ENCODE results near the gene MBD5.

Gene MBD5

DNA sequence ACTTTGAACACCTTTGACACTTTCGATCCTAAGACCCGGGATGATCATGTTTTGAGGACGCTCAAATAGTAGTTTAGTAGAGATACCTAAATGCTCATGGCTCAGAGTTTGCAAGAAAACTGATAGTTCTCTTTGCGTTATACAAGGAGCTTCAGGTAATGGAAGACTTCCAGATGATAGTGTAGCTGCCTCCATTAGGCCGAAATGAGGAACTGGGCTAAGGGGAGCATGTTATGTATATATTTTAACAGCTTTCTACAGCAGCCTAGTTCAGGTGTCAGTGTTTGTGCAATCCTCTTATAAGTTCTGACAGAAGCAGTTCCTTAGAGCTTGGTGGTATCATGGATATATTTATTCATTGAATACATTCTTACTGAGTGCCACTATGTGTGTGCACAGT, 496.9 kb downstream of the MBD5 start:
- DNase-seq (ENCODE audit: low read depth in 2 of 2): no peak

DNA sequence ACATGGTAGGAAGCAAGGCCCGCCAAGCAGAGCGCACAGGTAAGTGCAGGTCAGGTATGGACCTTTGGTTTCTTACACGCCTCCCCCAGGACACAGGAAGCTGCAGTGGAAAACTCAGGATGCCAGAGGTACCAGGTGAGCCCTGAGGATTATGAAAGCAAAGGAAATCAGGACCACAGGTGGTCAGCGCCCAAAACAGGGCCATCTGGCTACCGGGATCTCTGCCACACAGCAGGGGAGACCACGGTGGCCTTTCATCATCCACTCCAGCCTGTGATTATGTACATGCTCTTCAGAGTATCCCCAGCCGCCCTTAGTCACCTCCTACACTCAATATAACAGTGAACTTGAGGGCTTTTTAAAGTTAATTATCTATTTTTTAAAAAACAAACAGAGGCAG, 498.1 kb downstream of the MBD5 start:
- H3K4me3 ChIP-seq (replicated peaks in 1 of 2; ENCODE audit: low read depth in 2 of 2, low read length in 2 of 2): no peak overlapping the region
- DNase-seq (ENCODE audit: low read depth in 2 of 2): no peak
- TF ChIP-seq, protein P1, sequence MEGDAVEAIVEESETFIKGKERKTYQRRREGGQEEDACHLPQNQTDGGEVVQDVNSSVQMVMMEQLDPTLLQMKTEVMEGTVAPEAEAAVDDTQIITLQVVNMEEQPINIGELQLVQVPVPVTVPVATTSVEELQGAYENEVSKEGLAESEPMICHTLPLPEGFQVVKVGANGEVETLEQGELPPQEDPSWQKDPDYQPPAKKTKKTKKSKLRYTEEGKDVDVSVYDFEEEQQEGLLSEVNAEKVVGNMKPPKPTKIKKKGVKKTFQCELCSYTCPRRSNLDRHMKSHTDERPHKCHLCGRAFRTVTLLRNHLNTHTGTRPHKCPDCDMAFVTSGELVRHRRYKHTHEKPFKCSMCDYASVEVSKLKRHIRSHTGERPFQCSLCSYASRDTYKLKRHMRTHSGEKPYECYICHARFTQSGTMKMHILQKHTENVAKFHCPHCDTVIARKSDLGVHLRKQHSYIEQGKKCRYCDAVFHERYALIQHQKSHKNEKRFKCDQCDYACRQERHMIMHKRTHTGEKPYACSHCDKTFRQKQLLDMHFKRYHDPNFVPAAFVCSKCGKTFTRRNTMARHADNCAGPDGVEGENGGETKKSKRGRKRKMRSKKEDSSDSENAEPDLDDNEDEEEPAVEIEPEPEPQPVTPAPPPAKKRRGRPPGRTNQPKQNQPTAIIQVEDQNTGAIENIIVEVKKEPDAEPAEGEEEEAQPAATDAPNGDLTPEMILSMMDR (IDR thresholded peaks at IDR 0.05; ENCODE audit: low read depth, low read length): no peak

More for the DNA sequence above, 496.9 kb downstream of the MBD5 start:
- TF ChIP-seq, protein P1 (IDR thresholded peaks at IDR 0.05; ENCODE audit: low read depth, low read length): no peak
- H3K4me3 ChIP-seq (replicated peaks in 1 of 2; ENCODE audit: low read depth in 2 of 2, low read length in 2 of 2): no peak overlapping the region

DNA sequence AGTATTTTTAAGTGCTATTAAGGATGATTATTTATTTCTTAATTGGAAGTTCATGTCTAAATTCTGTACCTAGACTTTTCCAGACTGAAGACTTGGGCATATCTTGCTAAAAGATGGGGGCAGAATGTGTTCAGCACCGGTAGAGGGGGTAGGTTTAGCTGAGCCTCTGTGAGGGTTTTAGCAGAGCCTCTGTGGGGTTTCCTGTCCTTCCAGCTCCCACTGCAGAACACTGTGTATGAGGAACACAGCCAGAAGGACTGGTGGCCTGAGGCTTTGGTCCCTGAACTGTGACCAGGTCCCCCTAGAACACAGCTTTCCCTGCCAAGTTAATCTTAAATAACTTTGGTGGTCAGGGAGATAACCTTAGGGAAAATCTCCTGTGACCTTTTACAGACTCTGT, 500.3 kb downstream of the MBD5 start:
- DNase-seq (ENCODE audit: low read depth in 2 of 2): no peak
- TF ChIP-seq, protein P1 (IDR thresholded peaks at IDR 0.05; ENCODE audit: low read depth, low read length): no peak
- no peak overlapping the region for H3K4me3 ChIP-seq (replicated peaks in 1 of 2; ENCODE audit: low read depth in 2 of 2, low read length in 2 of 2)

DNA sequence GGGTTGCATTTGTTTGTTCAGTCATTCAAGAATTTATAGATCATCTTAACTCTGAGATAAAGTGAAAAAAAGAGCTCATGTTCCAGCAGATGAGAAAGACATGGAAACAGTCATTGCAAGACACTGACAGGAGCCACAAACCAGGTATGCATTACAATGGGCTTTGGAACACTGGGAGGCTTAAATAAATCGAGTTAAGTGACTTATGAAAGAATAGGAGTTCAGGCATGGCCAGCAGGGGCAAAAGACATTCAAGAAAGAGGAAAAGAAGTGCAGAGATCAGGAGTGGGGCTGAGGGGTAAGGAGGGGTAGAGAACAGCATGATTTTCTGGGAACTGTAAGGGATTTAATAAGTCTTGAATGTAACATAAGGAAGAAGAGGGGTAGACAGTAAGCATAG, 502.4 kb downstream of the MBD5 start:
- DNase-seq (ENCODE audit: low read depth in 2 of 2): no peak
- no peak overlapping the region for H3K4me3 ChIP-seq (replicated peaks in 1 of 2; ENCODE audit: low read depth in 2 of 2, low read length in 2 of 2)
- TF ChIP-seq, protein P1 (IDR thresholded peaks at IDR 0.05; ENCODE audit: low read depth, low read length): no peak

DNA sequence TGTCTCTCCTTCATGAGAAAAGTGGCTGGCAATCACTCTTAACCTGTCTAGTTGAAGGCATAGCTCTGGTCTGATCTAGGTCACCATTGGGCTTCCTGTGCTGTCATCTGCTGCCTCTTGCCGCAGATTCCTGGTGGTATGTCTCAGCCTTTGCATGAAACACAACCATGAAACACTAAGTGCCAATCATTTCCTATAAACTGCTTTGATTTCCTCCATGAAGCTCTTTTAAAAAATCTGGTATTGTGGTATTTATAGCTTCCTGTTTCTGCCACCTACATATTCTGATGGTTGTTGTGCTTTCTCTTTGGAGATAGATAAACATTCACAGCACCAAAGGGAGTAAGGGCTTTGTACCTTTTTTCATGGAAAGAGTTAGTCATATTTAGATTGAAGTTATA, 503.6 kb downstream of the MBD5 start:
- TF ChIP-seq, protein P1 (IDR thresholded peaks at IDR 0.05; ENCODE audit: low read depth, low read length): no peak
- no peak for DNase-seq (ENCODE audit: low read depth in 2 of 2)
- no peak overlapping the region for H3K4me3 ChIP-seq (replicated peaks in 1 of 2; ENCODE audit: low read depth in 2 of 2, low read length in 2 of 2)

DNA sequence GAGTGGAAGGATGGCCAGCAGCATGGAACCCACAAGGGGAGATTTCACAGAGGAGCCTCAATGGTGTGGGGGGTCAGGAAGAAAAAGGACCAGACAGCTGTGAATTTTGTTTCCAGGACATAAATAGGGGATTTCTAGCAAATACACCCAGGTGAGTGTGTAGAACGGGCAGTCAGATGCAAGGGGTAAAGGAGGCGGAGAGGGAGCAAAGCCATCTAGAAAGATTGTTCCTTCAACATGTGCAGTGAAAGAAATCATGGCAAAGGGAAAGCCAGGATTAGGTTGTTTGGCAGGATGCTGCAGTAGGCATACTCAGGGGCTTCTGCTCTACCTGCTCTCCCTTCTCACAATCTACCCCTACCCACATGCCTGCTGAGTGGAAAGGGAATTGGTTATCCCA, 504.2 kb downstream of the MBD5 start:
- no peak for DNase-seq (ENCODE audit: low read depth in 2 of 2)
- no peak overlapping the region for H3K4me3 ChIP-seq (replicated peaks in 1 of 2; ENCODE audit: low read depth in 2 of 2, low read length in 2 of 2)
- TF ChIP-seq, protein P1 (IDR thresholded peaks at IDR 0.05; ENCODE audit: low read depth, low read length): no peak

Measured in cardiac fibroblast (primary cell).